Lower leg skin (tissue), 4 donors: ENCODE data around the gene ABTB2. TPM values are rescaled to one million over a fixed set of nuclear protein-coding genes. Genes with fewer than 3 reads are reported as not detected.

ENCODE experiments used
- DNase-seq, 2 donors: peaks; one replicate each; pipeline ENCODE4 v3.0.0-alpha.2; 2019; ENCODE audit warnings: low spot score in 2 of 2
- H3K4me3 ChIP-seq: fragments of 200-600 bp; sonication (generic); 2 replicates; pipeline ENCODE4 v1.5.1; 2017; ENCODE audit warnings: mild to moderate bottlenecking, low read depth; ENCODE audit not compliant: poor library complexity, severe bottlenecking
- CTCF ChIP-seq, 3 donors: fragments of 450-650 bp; IDR thresholded peaks; one replicate each; pipeline ENCODE4 v1.5.1; 2016; ENCODE audit warnings: antibody characterized with exemption in 3 of 3, mild to moderate bottlenecking in 3 of 3, moderate library complexity in 2 of 3
- POLR2A ChIP-seq, 2 donors: fragments of 450-650 bp; IDR thresholded peaks; one replicate each; pipeline ENCODE4 v1.6.1; 2016 to 2017; ENCODE audit warnings: antibody characterized with exemption in 2 of 2, mild to moderate bottlenecking in 1 of 2, moderate library complexity in 1 of 2
- WGBS, 2 donors: methylation state at CpG; one replicate each; pipeline ENCODE4 v1.1.5; 2018; 5-methylcytosine and 5-hydroxymethylcytosine counted together
- intact Hi-C: fragments of 100-400 bp; cut with DNase I; formaldehyde crosslinking; loops from one replicate; pipeline ENCODE4 v1.15.0; 2023; ENCODE audit warnings: low total_unique reads
- total RNA-seq, 4 donors: library from RNA; depleted of rRNA; stranded (reverse); fragments of >200 nt; gene quantifications; one replicate each; pipeline ENCODE4 v1.1.0, GENCODE V29; 2016

ABTB2 gene
- total RNA-seq, 4 donors from 2014 or later, result 6.1 to 24.2 (median 11.1) TPM

GRCh38 chr11:34259087-34259486, 98.7 kb downstream of the ABTB2 start:
- intact Hi-C loops, result no loop called here
- WGBS, 2 donors, result 67 to 70% methylated on average over 3 of the region's 3 CpGs
- no peak for DNase-seq
- no peak overlapping the region for H3K4me3 ChIP-seq
- no peak for TF ChIP-seq POLR2A (IDR thresholded peaks at IDR 0.05)
- TF ChIP-seq CTCF (IDR thresholded peaks at IDR 0.05), result no peak

DNA sequence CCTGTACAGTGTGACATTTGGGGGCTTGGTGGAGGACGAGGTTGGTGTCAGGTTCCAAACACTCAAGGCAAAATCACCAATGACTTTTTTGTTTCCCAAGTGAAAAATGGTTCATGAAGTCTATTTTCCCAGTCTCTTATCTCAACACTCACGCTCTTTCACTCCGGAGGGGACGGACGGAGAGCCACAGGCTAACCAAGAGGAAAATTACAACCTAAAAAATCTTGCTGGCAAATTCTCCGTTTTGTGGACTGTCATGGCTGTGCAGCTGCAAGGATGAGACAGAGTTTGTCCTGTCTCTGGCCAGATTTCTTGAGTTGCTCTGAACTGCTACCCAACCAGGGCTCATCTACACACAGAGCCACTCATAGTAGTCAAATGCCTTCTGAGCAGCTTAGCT, 101.2 kb downstream of the ABTB2 start:
- no peak for DNase-seq
- H3K4me3 ChIP-seq, result no peak overlapping the region
- intact Hi-C loops, result no loop called here
- no peak for TF ChIP-seq CTCF (IDR thresholded peaks at IDR 0.05)
- no peak for TF ChIP-seq POLR2A (IDR thresholded peaks at IDR 0.05)
- WGBS, 2 donors, result 93% methylated on average over 6 of the region's 6 CpGs

GRCh38 chr11:34256150-34256549, 101.7 kb downstream of the ABTB2 start:
- 87 to 91% methylated on average over 6 of the region's 6 CpGs for WGBS, 2 donors
- DNase-seq, result no peak
- intact Hi-C loops, result no loop called here
- TF ChIP-seq CTCF (IDR thresholded peaks at IDR 0.05) (no peak), POLR2A (IDR thresholded peaks at IDR 0.05) (no peak)
- H3K4me3 ChIP-seq, result no peak overlapping the region

GRCh38 chr11:34255101-34255500, 102.7 kb downstream of the ABTB2 start:
- intact Hi-C loops, result no loop called here
- DNase-seq, result no peak
- no peak overlapping the region for H3K4me3 ChIP-seq
- TF ChIP-seq POLR2A (IDR thresholded peaks at IDR 0.05) (no peak), CTCF (IDR thresholded peaks at IDR 0.05) (no peak)
- WGBS, 2 donors, result 94 to 96% methylated on average over 2 of the region's 2 CpGs

DNA sequence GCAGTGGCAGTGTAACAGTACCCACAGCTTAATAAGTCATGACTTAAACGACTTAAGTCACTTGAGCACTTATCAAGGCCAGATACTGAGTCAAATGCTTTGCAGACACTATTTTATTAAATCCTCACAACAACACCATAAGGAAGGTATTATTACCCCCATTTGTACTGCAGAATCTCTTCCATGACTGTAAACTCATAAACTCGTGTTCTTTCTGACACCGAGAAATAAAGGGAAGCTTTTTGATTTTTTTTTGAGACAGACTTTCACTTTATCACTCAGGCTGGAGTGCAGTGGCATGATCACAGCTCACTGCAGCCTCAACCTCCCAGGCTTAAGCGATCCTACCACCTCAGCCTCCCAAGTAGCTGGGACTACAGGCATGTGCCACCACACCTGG, 103.8 kb downstream of the ABTB2 start:
- WGBS, 2 donors, result 54 to 79% methylated on average over 4 of the region's 4 CpGs
- no peak overlapping the region for H3K4me3 ChIP-seq
- intact Hi-C loops, result no loop called here
- DNase-seq, result no peak
- TF ChIP-seq POLR2A (IDR thresholded peaks at IDR 0.05) (no peak), CTCF (IDR thresholded peaks at IDR 0.05) (no peak)

DNA sequence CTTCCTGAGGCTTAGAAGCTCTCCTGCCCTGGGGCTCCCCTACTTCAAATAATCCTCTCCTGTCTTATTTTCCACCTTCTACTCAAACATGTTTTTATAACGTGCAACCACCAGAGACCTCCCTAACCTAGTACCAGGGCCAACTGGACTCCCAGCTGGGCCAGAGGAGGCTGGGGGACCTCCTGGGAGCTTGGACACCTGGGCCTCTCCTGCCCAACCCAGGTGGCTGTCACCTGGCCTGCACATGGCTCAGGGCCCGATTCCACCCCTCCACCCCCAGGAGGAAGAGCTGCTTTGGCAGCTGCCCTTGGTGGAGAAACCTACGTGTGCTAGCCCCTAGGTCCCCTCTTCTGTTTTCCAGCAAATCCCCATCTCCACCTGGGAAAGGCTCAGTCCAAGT, 105.2 kb downstream of the ABTB2 start:
- H3K4me3 ChIP-seq, result no peak overlapping the region
- 68 to 81% methylated on average over 3 of the region's 3 CpGs for WGBS, 2 donors
- intact Hi-C loops, result no loop called here
- DNase-seq, result no peak
- TF ChIP-seq CTCF (IDR thresholded peaks at IDR 0.05), result no peak
- no peak for TF ChIP-seq POLR2A (IDR thresholded peaks at IDR 0.05)
